ENCODE data around the gene LINC01488. TPM values are rescaled to one million over a fixed set of nuclear protein-coding genes. Genes with fewer than 3 reads are reported as not detected.

LINC01488 gene
- total RNA-seq, 1 experiment from 2014 or later = not detected

DNA sequence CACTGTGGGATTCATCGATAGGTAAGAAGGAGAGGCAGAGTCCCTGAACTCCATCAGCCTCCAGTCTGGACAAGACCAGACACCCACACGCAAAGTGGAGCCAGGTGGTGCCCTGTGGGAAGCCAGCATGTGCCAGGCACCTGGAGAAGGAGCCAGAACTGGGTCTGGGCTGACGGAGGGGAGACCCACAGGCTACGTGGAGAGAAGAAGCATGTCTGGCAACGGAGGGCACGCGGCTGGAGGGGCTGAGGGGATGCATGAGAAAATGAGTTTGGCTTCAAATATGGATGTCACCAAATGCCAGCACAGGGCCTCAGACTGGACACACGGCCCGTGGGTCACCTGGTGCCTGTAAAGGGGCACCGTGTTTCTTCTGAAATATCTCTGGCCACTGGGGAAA is 55.7 kb downstream of the LINC01488 start:
- intact Hi-C loops (cut with micrococcal nuclease; ENCODE audit: unreplicated experiment) = no loop called here
- Histone ChIP-seq H3K9me3 (ENCODE audit: insufficient read depth, low read depth) (no peaks in the 10 kb centered on the region), H2AFZ (no peak overlapping the region), H3K4me3 (no peak overlapping the region), H3K27ac (no peak overlapping the region), H3K4me1 (replicated peaks; ENCODE audit: insufficient read depth) (no peaks in the 10 kb centered on the region), H3F3A (ENCODE audit: insufficient read depth, low read depth) (no peaks in the 10 kb centered on the region), H3K79me2 (ENCODE audit: low read depth) (no peaks in the 10 kb centered on the region), H4K20me1 (ENCODE audit: insufficient read depth) (no peaks in the 10 kb centered on the region), H3K9me2 (ENCODE audit: insufficient read depth) (no peaks in the 10 kb centered on the region), H3K27me3 (ENCODE audit: insufficient read depth, low read depth) (peaks cover 7% of the 10 kb centered on the region; the same call in 1 of the 2 replicates), H3K4me2 (no peak overlapping the region), H3K36me3 (ENCODE audit: low read depth) (no peaks in the 10 kb centered on the region)
- no TSS peak for BruUV-seq (replicated peaks)
- no peak for DNase-seq
- TF ChIP-seq EZH2 (IDR thresholded peaks at IDR 0.05; ENCODE audit: low read depth) = no peak
- TF ChIP-seq, protein P1, sequence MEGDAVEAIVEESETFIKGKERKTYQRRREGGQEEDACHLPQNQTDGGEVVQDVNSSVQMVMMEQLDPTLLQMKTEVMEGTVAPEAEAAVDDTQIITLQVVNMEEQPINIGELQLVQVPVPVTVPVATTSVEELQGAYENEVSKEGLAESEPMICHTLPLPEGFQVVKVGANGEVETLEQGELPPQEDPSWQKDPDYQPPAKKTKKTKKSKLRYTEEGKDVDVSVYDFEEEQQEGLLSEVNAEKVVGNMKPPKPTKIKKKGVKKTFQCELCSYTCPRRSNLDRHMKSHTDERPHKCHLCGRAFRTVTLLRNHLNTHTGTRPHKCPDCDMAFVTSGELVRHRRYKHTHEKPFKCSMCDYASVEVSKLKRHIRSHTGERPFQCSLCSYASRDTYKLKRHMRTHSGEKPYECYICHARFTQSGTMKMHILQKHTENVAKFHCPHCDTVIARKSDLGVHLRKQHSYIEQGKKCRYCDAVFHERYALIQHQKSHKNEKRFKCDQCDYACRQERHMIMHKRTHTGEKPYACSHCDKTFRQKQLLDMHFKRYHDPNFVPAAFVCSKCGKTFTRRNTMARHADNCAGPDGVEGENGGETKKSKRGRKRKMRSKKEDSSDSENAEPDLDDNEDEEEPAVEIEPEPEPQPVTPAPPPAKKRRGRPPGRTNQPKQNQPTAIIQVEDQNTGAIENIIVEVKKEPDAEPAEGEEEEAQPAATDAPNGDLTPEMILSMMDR (conservative IDR thresholded peaks at IDR 0.05) = no peak
- CTCF ChIA-PET = no interaction called here
- POLR2A ChIA-PET (ENCODE audit: unreplicated experiment) = no interaction called here

DNA sequence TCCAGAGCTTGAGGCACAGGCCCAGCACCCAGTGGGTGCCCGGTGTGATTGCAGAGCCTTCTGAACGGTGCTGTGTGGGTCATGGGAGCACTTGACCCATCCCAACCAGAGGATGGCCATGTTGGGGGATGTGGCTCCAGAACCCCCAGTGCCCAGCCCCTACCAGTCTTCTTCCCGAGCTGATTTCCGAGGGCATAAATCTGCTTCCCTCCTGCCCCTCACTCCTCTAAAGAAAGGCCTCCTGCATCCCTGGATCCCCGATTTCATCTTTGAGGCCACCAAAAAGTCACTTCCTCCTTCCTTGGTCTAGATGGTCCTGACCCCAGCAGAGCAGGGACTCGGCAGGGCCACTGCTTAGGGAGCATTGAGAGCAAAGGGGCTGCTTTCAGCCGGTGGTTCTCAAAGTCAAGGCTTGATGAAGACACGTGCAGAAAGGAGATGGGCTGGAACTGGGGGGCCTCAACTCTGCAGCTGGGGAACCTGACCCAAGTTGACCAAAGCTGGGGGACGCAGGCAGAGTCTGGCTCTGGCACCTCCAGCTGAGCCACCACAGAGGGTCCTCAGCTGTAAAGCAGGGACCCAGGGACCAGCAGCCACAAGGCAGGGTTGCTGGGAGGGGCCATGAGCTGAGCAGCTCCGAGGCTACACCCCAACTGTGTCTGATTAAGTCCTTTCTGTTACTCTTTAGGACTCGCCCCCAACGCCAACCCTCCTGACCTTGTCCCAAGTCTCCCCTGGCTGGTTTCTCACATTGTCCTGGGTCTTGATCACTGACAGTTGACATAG is 56.6 kb downstream of the LINC01488 start:
- Histone ChIP-seq H4K20me1 (ENCODE audit: insufficient read depth) (no peaks in the 10 kb centered on the region), H3K9me2 (ENCODE audit: insufficient read depth) (no peaks in the 10 kb centered on the region), H3K79me2 (ENCODE audit: low read depth) (no peaks in the 10 kb centered on the region), H3K4me2 (no peak overlapping the region), H3K4me3 (no peak overlapping the region), H3K27ac (no peak overlapping the region), H3K9me3 (ENCODE audit: insufficient read depth, low read depth) (no peaks in the 10 kb centered on the region), H2AFZ (no peak overlapping the region), H3K36me3 (ENCODE audit: low read depth) (no peaks in the 10 kb centered on the region), H3K27me3 (ENCODE audit: insufficient read depth, low read depth) (no peaks in the 10 kb centered on the region), H3F3A (ENCODE audit: insufficient read depth, low read depth) (no peaks in the 10 kb centered on the region), H3K4me1 (replicated peaks; ENCODE audit: insufficient read depth) (no peaks in the 10 kb centered on the region)
- no peak for TF ChIP-seq EZH2 (IDR thresholded peaks at IDR 0.05; ENCODE audit: low read depth)
- TF ChIP-seq, protein P1 (conservative IDR thresholded peaks at IDR 0.05) = no peak
- ChIA-PET POLR2A (ENCODE audit: unreplicated experiment) (no interaction called here), CTCF (no interaction called here)
- DNase-seq = no peak
- intact Hi-C loops (cut with micrococcal nuclease; ENCODE audit: unreplicated experiment) = no loop called here
- BruUV-seq (replicated peaks) = no TSS peak

- no peaks in the 10 kb centered on the region for H3K36me3 ChIP-seq (ENCODE audit: low read depth)
- no peaks in the 10 kb centered on the region for H3F3A ChIP-seq (ENCODE audit: insufficient read depth, low read depth)
- CTCF ChIA-PET = no interaction called here
- 0 out of 2 replicates have a peak, but pooled peaks cover 2% of the 10 kb centered on the region for H3K27me3 ChIP-seq (ENCODE audit: insufficient read depth, low read depth)
- H3K27ac ChIP-seq = no peak overlapping the region
- no peaks in the 10 kb centered on the region for H3K9me3 ChIP-seq (ENCODE audit: insufficient read depth, low read depth)
- POLR2A ChIA-PET (ENCODE audit: unreplicated experiment) = no interaction called here
- no peaks in the 10 kb centered on the region for H3K4me1 ChIP-seq (replicated peaks; ENCODE audit: insufficient read depth)
- no peaks in the 10 kb centered on the region for H4K20me1 ChIP-seq (ENCODE audit: insufficient read depth)
- no peak overlapping the region for H3K4me3 ChIP-seq
- BruUV-seq (replicated peaks) = no TSS peak
- no peaks in the 10 kb centered on the region for H3K79me2 ChIP-seq (ENCODE audit: low read depth)
- intact Hi-C loops (cut with micrococcal nuclease; ENCODE audit: unreplicated experiment) = no loop called here
- no peak overlapping the region for H3K4me2 ChIP-seq
- DNase-seq = no peak
- H3K9me2 ChIP-seq (ENCODE audit: insufficient read depth) = no peaks in the 10 kb centered on the region
- TF ChIP-seq, protein P1 (conservative IDR thresholded peaks at IDR 0.05) = no peak
- no peak for TF ChIP-seq EZH2 (IDR thresholded peaks at IDR 0.05; ENCODE audit: low read depth)
- H2AFZ ChIP-seq = no peak overlapping the region
Measured at GRCh38 chr11:69538854-69539253, 57.4 kb downstream of the LINC01488 start.

Data from PC-9 (cell line).